ENCODE results near the gene HEMK1.
A peak's percentile ranks its signal among the peaks of the same experiment; 100 is the strongest.

Gene HEMK1

GRCh38 chr3:50564321-50564720 lies 5.0 kb upstream of the HEMK1 start:
- no peak overlapping the region for H3K4me3 ChIP-seq (ENCODE audit: control insufficient read depth, low read depth, low read length)
- no peak for DNase-seq (ENCODE audit: low read depth)
- no peak for TF ChIP-seq CTCF (conservative IDR thresholded peaks at IDR 0.05; ENCODE audit: control insufficient read depth, insufficient read depth, low read depth, low read length)

- H3K4me3 ChIP-seq (ENCODE audit: control insufficient read depth, low read depth, low read length), result peak overlapping the region; percentile 49
- DNase-seq (ENCODE audit: low read depth), result no peak
- TF ChIP-seq CTCF (conservative IDR thresholded peaks at IDR 0.05; ENCODE audit: control insufficient read depth, insufficient read depth, low read depth, low read length), result no peak
Measured at GRCh38 chr3:50567011-50567385, 2.3 kb upstream of the HEMK1 start.

- TF ChIP-seq CTCF (conservative IDR thresholded peaks at IDR 0.05; ENCODE audit: control insufficient read depth, insufficient read depth, low read depth, low read length), result no peak
- peak within 1 kb of the TSS; percentile 99 for H3K4me3 ChIP-seq (ENCODE audit: control insufficient read depth, low read depth, low read length)
- DNase-seq (ENCODE audit: low read depth), result peak; percentile 87
Measured at GRCh38 chr3:50567386-50568167, 1.7 kb upstream of the HEMK1 start, which contains the start of gene C3orf18. TSS of gene C3orf18 (minus strand) at chr3:50567747. CDS start at chr3:50565699, 2,048 bp downstream.

- no peak for TF ChIP-seq CTCF (conservative IDR thresholded peaks at IDR 0.05; ENCODE audit: control insufficient read depth, insufficient read depth, low read depth, low read length)
- H3K4me3 ChIP-seq (ENCODE audit: control insufficient read depth, low read depth, low read length), result no peak overlapping the region
- DNase-seq (ENCODE audit: low read depth), result no peak
Measured at GRCh38 chr3:50570508-50571279, 1.4 kb downstream of the HEMK1 start.

GRCh38 chr3:50571486-50571885 lies 2.2 kb downstream of the HEMK1 start:
- DNase-seq (ENCODE audit: low read depth), result no peak

GRCh38 chr3:50572158-50572557 lies 2.8 kb downstream of the HEMK1 start:
- no peak overlapping the region for H3K4me3 ChIP-seq (ENCODE audit: control insufficient read depth, low read depth, low read length)
- peak; percentile 68 for DNase-seq (ENCODE audit: low read depth)
- TF ChIP-seq CTCF (conservative IDR thresholded peaks at IDR 0.05; ENCODE audit: control insufficient read depth, insufficient read depth, low read depth, low read length), result peak; percentile 92

More at GRCh38 chr3:50571486-50571885, 2.2 kb downstream of the HEMK1 start:
- H3K4me3 ChIP-seq (ENCODE audit: control insufficient read depth, low read depth, low read length), result no peak overlapping the region
- TF ChIP-seq CTCF (conservative IDR thresholded peaks at IDR 0.05; ENCODE audit: control insufficient read depth, insufficient read depth, low read depth, low read length), result no peak
